Calu3 (cell line): ENCODE results near the gene ASAP2. TPM values are rescaled to one million over a fixed set of nuclear protein-coding genes. Genes with fewer than 3 reads are reported as not detected.

Experiments used
- BruUV-seq: library from RNA; stranded (reverse); fragments of 400-500 nt; replicated peaks from 2 replicates; lab custom pipeline; 2021; lab: Mats Ljungman, UMichigan
- CTCF ChIA-PET: fragments of 300-600 bp; sonication (Branson Sonifier 250); formaldehyde crosslinking; loops from one replicate; lab custom pipeline; 2022; ENCODE audit warnings: antibody characterized with exemption; lab: Charles Lee
- DNase-seq: peaks from one replicate; pipeline ENCODE4 v3.0.0; 2022
- H3K27ac Mint-ChIP-seq: one replicate; pipeline ENCODE4 v1.8.0; 2022; ENCODE audit warnings: mixed read lengths; ENCODE audit not compliant: unreplicated experiment
- H3K27me3 Mint-ChIP-seq: one replicate; pipeline ENCODE4 v1.8.0; 2022; ENCODE audit warnings: mixed read lengths; ENCODE audit not compliant: unreplicated experiment
- H3K36me3 Mint-ChIP-seq: one replicate; pipeline ENCODE4 v1.8.0; 2022; ENCODE audit warnings: mild to moderate bottlenecking, moderate library complexity, mixed read lengths; ENCODE audit not compliant: insufficient read depth, unreplicated experiment
- H3K4me1 Mint-ChIP-seq: one replicate; pipeline ENCODE4 v1.8.0; 2022; ENCODE audit warnings: mild to moderate bottlenecking, low read depth, mixed read lengths; ENCODE audit not compliant: unreplicated experiment
- H3K4me3 Mint-ChIP-seq: one replicate; pipeline ENCODE4 v1.8.0; 2022; ENCODE audit warnings: mild to moderate bottlenecking, low read depth, moderate library complexity, mixed read lengths; ENCODE audit not compliant: unreplicated experiment
- H3K9me3 Mint-ChIP-seq: one replicate; pipeline ENCODE4 v1.8.0; 2022; ENCODE audit warnings: low read depth, mixed read lengths; ENCODE audit not compliant: unreplicated experiment
- intact Hi-C: fragments of 100-400 bp; cut with micrococcal nuclease; formaldehyde crosslinking; loops from one replicate; pipeline ENCODE4 v1.10.0; 2022; ENCODE audit not compliant: unreplicated experiment
- total RNA-seq: library from RNA; stranded (reverse); gene quantifications from 2 replicates; pipeline ENCODE4 v1.2.3, GENCODE V29; 2022
- TF ChIP-seq, protein P1 (sequence below): fragments of 200-600 bp; IDR thresholded peaks from one replicate; pipeline ENCODE4 v1.8.0; 2022; ENCODE audit warnings: antibody characterized with exemption; ENCODE audit not compliant: unreplicated experiment

The ASAP2 gene
- total RNA-seq, 1 experiment from 2014 or later: 78.6 TPM

GRCh38 chr2:9162841-9163240 is 43.8 kb upstream of the ASAP2 start:
- H3K4me1 Mint-ChIP-seq: peaks cover 22% of the 10 kb centered on the region
- no peaks in the 10 kb centered on the region for H3K36me3 Mint-ChIP-seq
- no peaks in the 10 kb centered on the region for H3K9me3 Mint-ChIP-seq
- H3K4me3 Mint-ChIP-seq: no peak overlapping the region
- intact Hi-C loops: no loop called here
- no peak for DNase-seq
- BruUV-seq: no TSS peak
- TF ChIP-seq, protein P1, sequence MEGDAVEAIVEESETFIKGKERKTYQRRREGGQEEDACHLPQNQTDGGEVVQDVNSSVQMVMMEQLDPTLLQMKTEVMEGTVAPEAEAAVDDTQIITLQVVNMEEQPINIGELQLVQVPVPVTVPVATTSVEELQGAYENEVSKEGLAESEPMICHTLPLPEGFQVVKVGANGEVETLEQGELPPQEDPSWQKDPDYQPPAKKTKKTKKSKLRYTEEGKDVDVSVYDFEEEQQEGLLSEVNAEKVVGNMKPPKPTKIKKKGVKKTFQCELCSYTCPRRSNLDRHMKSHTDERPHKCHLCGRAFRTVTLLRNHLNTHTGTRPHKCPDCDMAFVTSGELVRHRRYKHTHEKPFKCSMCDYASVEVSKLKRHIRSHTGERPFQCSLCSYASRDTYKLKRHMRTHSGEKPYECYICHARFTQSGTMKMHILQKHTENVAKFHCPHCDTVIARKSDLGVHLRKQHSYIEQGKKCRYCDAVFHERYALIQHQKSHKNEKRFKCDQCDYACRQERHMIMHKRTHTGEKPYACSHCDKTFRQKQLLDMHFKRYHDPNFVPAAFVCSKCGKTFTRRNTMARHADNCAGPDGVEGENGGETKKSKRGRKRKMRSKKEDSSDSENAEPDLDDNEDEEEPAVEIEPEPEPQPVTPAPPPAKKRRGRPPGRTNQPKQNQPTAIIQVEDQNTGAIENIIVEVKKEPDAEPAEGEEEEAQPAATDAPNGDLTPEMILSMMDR: no peak
- no peak overlapping the region for H3K27ac Mint-ChIP-seq
- CTCF ChIA-PET: interaction anchor here (0.8 to 1.3 kb wide), 2 partner anchors 16 to 20 kb away, joined by 3 to 4 read pairs; no protein-coding TSS in a partner anchor
- H3K27me3 Mint-ChIP-seq: no peaks in the 10 kb centered on the region

- Mint-ChIP-seq H3K36me3 (no peaks in the 10 kb centered on the region), H3K27ac (no peak overlapping the region), H3K4me1 (peaks cover 24% of the 10 kb centered on the region), H3K27me3 (no peaks in the 10 kb centered on the region), H3K9me3 (no peaks in the 10 kb centered on the region), H3K4me3 (no peak overlapping the region)
- intact Hi-C loops: no loop called here
- no peak for DNase-seq
- no TSS peak for BruUV-seq
- CTCF ChIA-PET: interaction anchor here (0.8 to 1.3 kb wide), 2 partner anchors 15 to 21 kb away, joined by 3 to 4 read pairs; no protein-coding TSS in a partner anchor
- TF ChIP-seq, protein P1: no peak
Measured at GRCh38 chr2:9163306-9164111, 43.1 kb upstream of the ASAP2 start.

DNA sequence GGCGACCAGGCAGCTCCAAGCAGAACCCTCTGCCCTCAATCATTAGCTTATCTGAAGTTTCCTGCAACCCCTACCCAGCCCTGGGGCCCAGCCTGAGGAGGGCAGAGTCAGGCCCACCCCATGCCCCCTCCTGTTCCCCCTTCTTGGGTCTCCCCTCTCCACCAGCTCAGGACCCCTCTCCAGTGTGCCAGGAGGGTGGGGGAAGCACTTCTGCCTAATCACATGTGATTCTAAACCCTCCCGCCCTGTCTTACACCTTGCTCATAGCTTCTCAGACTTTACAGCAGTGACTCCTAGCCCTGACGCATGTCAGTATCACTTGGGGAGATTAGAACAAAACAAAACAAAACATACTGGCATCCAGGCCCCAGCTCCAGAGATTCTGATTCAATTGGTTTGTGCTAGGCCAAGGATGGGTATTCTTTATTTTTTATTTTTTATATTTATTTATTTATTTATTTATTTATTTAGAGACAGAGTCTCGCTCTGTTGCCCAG is 42.5 kb upstream of the ASAP2 start:
- Mint-ChIP-seq H3K9me3 (no peaks in the 10 kb centered on the region), H3K4me1 (peaks cover 30% of the 10 kb centered on the region), H3K27me3 (no peaks in the 10 kb centered on the region), H3K27ac (no peak overlapping the region), H3K36me3 (no peaks in the 10 kb centered on the region), H3K4me3 (no peak overlapping the region)
- BruUV-seq: no TSS peak
- CTCF ChIA-PET: no interaction called here
- TF ChIP-seq, protein P1: no peak
- no peak for DNase-seq
- intact Hi-C loops: no loop called here

DNA sequence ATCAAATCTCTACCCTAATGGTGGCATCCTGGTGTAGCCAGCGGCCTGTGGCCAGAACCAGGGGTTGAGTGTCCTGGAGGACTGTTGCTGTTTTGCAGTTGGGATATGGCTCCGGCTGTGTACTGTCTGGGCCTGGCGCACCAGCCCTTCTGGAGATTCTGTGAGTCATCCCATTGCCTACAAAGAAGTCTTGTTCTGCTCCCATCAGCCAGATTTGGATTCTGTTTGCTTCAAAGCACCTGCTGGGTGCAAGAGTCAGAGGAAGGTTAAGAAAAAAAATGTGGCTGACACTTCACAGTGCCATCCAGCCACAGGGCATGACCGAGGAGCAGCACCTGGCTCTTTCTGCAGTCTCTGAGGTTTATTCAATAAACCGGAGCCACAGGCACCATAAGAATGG is 41.0 kb upstream of the ASAP2 start:
- H3K27me3 Mint-ChIP-seq: no peaks in the 10 kb centered on the region
- H3K9me3 Mint-ChIP-seq: no peaks in the 10 kb centered on the region
- H3K4me3 Mint-ChIP-seq: no peak overlapping the region
- peak overlapping the region; percentile 64 for H3K27ac Mint-ChIP-seq
- CTCF ChIA-PET: interaction anchor here (0.6 to 0.7 kb wide), 3 partner anchors 91 to 184 kb away, joined by 3 to 6 read pairs (median 3); no protein-coding TSS in a partner anchor
- BruUV-seq: no TSS peak
- H3K36me3 Mint-ChIP-seq: no peaks in the 10 kb centered on the region
- TF ChIP-seq, protein P1: no peak
- intact Hi-C loops: no loop called here
- DNase-seq: peak; percentile 54
- H3K4me1 Mint-ChIP-seq: peaks cover 45% of the 10 kb centered on the region
